Endothelial cell of umbilical vein (primary cell): ENCODE data around the gene TPM3. TPM values are rescaled to one million over a fixed set of nuclear protein-coding genes. Genes with fewer than 3 reads are reported as not detected.

Experiments
- Bru-seq: library from RNA; stranded (reverse); fragments of 400-500 nt; gene quantifications from one replicate; lab custom pipeline; 2021; lab: Mats Ljungman, UMichigan
- BruChase-seq, 2 experiments: library from RNA; stranded (reverse); fragments of 400-500 nt; gene quantifications; one replicate each; lab custom pipeline; 2021; lab: Mats Ljungman, UMichigan
- BruUV-seq: library from RNA; stranded (reverse); fragments of 400-500 nt; replicated peaks from 2 replicates; lab custom pipeline; 2021; lab: Mats Ljungman, UMichigan
- CTCF ChIA-PET: fragments of 300-600, 350-600 bp; sonication (Branson Sonifier 250); formaldehyde crosslinking; loops from one replicate; lab custom pipeline; 2021; ENCODE audit warnings: antibody characterized with exemption, inconsistent platforms; lab: Charles Lee
- POLR2A ChIA-PET: fragments of 300-600, 350-600 bp; sonication (Branson Sonifier 250); formaldehyde crosslinking; loops from one replicate; lab custom pipeline; 2021; ENCODE audit warnings: antibody characterized with exemption, inconsistent platforms; lab: Charles Lee
- DNase-seq: peaks from one replicate; pipeline ENCODE4 v3.0.0-alpha.2; 2011; ENCODE audit warnings: low read depth, low spot score
- FAIRE-seq: peaks from 2 replicates; lab custom pipeline; 2011; peaks lifted over from hg19 to GRCh38; lab: Jason Lieb, UNC
- H2AFZ ChIP-seq: 2 replicates; pipeline ENCODE4 v1.6.0; 2012; ENCODE audit warnings: low read depth, low read length, control low read depth, inconsistent platforms
- H3K27ac ChIP-seq: 2 replicates; pipeline ENCODE4 v1.5.1; 2011; ENCODE audit warnings: low read depth, mild to moderate bottlenecking, control low read depth, low read length, moderate library complexity; ENCODE audit not compliant: insufficient read depth
- H3K27me3 ChIP-seq, 2 experiments: 2 replicates each; pipeline versions ENCODE4 v1.6.0 to v1.6.1; 2011; ENCODE audit warnings: low read length in 2 of 2, mixed read lengths in 1 of 2; ENCODE audit not compliant: control insufficient read depth in 2 of 2, insufficient read depth in 2 of 2
- H3K36me3 ChIP-seq, 2 experiments: 2 replicates in 1 of 2; 3 replicates in 1 of 2; pipeline ENCODE4 v1.5.1; 2011; ENCODE audit warnings: low read length in 2 of 2, mild to moderate bottlenecking in 1 of 2, moderate library complexity in 1 of 2; ENCODE audit not compliant: control insufficient read depth in 2 of 2, insufficient read depth in 2 of 2; ENCODE audit errors: extremely low read depth in 1 of 2
- H3K4me1 ChIP-seq: 3 replicates; pipeline ENCODE4 v1.5.1; 2011; ENCODE audit warnings: mild to moderate bottlenecking, low read length; ENCODE audit not compliant: control insufficient read depth, insufficient read depth; ENCODE audit errors: extremely low read depth
- H3K4me2 ChIP-seq: 2 replicates; pipeline ENCODE4 v1.6.1; 2011; ENCODE audit warnings: low read length, control low read depth, mixed read lengths; ENCODE audit not compliant: insufficient read depth
- H3K4me3 ChIP-seq, 3 experiments: fragments of 200-600 bp in 1 of 3; sonication (generic), shearing (Covaris generic) in 1 of 3; replicated peaks in 1 of 3; 2 replicates each; pipeline ENCODE4 v1.5.1; 2011 to 2016; ENCODE audit warnings: control low read depth in 3 of 3, low read length in 3 of 3, mild to moderate bottlenecking in 2 of 3, inconsistent platforms in 1 of 3, low read depth in 1 of 3, moderate library complexity in 1 of 3; ENCODE audit not compliant: insufficient read depth in 1 of 3
- H3K79me2 ChIP-seq: 2 replicates; pipeline ENCODE4 v1.6.0; 2012; ENCODE audit warnings: low read length, inconsistent platforms; ENCODE audit not compliant: control insufficient read depth, insufficient read depth
- H3K9ac ChIP-seq: replicated peaks from 2 replicates; pipeline ENCODE3; 2011; ENCODE audit warnings: low read length, control low read depth; ENCODE audit not compliant: insufficient read depth; ENCODE audit errors: extremely low read depth
- H3K9me1 ChIP-seq: replicated peaks from 3 replicates; pipeline ENCODE4 v1.6.0; 2011; ENCODE audit warnings: mild to moderate bottlenecking, low read length; ENCODE audit not compliant: control insufficient read depth, insufficient read depth; ENCODE audit errors: extremely low read depth
- H3K9me3 ChIP-seq: replicated peaks from 2 replicates; pipeline ENCODE4 v1.5.1; 2012; ENCODE audit warnings: low read length, inconsistent platforms; ENCODE audit not compliant: control insufficient read depth, insufficient read depth
- H4K20me1 ChIP-seq: replicated peaks from 2 replicates; pipeline ENCODE3; 2011; ENCODE audit warnings: mild to moderate bottlenecking, low read length; ENCODE audit not compliant: control insufficient read depth, insufficient read depth; ENCODE audit errors: extremely low read depth
- JUN ChIP-seq: IDR thresholded peaks from 2 replicates; pipeline ENCODE4 v1.6.1; 2011; ENCODE audit warnings: borderline replicate concordance, low read depth; ENCODE audit not compliant: insufficient read length, insufficient read depth
- dilution Hi-C: fragments of 300-500 bp; cut with MboI; formaldehyde crosslinking; loops from one replicate; pipeline ENCODE4 v1.15.0; 2019; ENCODE audit warnings: low sequenced_read_pairs; ENCODE audit not compliant: extremely low pct_ligation_motif_present
- intact Hi-C: fragments of 100-400 bp; cut with micrococcal nuclease; formaldehyde crosslinking; loops from one replicate; pipeline ENCODE4 v1.10.0; 2022
- long read RNA-seq: library from polyadenylated mRNA; stranded (forward); transcript quantifications from one replicate; pipeline ENCODE4 v2.0.0, GENCODE V29; 2021
- polyA minus RNA-seq, 3 experiments: library from RNA; depleted of rRNA, polyadenylated mRNA; stranded (reverse); fragments of >200 nt; gene quantifications; 1 replicate in 1 of 3; 2 replicates in 2 of 3; pipeline ENCODE4 v1.2.3, GENCODE V29; 2011
- polyA plus RNA-seq, 4 experiments: library from polyadenylated mRNA; depleted of rRNA in 3 of 4; stranded (reverse) in 3 of 4; unstranded in 1 of 4; fragments of >200 nt; gene quantifications; 2 replicates each; pipeline versions ENCODE4 v1.2.1 to v1.2.3, GENCODE V29; 2011 to 2012; ENCODE audit warnings: missing spikeins in 1 of 4
- total RNA-seq: library from RNA; stranded (reverse); gene quantifications from 2 replicates; pipeline ENCODE4 v1.2.3, GENCODE V29; 2021
- TF ChIP-seq, protein P1 (sequence below), 2 donors: IDR thresholded peaks; 1 replicate in 1 of 2; 2 replicates in 1 of 2; pipeline ENCODE4 v1.5.1; 2011; ENCODE audit warnings: low read length in 2 of 2, mild to moderate bottlenecking in 2 of 2, moderate library complexity in 2 of 2, control low read depth in 1 of 2, inconsistent platforms in 1 of 2, low read depth in 1 of 2; ENCODE audit not compliant: insufficient read depth in 1 of 2; ENCODE audit errors: extremely low read depth in 1 of 2

TPM3 gene
- total RNA-seq (924 and 927 TPM in 2 replicates), polyA plus RNA-seq (318 and 395 TPM in 2 replicates), polyA minus RNA-seq (233 and 252 TPM in 2 replicates), Bru-seq, nascent RNA (percentile 98 among the genes with signal in this experiment), BruChase-seq, experiment 1, labeled RNA remaining after a 6-hour chase (percentile 98 among the genes with signal in this experiment), BruChase-seq, experiment 2, labeled RNA remaining after a 2-hour chase (percentile 97 among the genes with signal in this experiment)
- 562 and 745 TPM in 2 replicates for polyA plus RNA-seq (2011; cell fraction: cytosol; rRNA removed)
- polyA plus RNA-seq (2011; cell fraction: nucleus; rRNA removed): 337 and 551 TPM in 2 replicates
- polyA plus RNA-seq (2012): 684 and 993 TPM in 2 replicates
- polyA minus RNA-seq (2011; cell fraction: cytosol; rRNA and poly(A)+ RNA removed): 118 TPM
- polyA minus RNA-seq (2011; cell fraction: nucleus; rRNA and poly(A)+ RNA removed): 96.0 and 101 TPM in 2 replicates
- long read RNA-seq, transcript TPM3-212 (8 exons, 3,131 nt): major isoform, 2,895 of 3,392 reads
- long read RNA-seq, transcript TPM3-205 (9 exons, 1,771 nt): minor isoform, 27 of 3,392 reads
- long read RNA-seq, transcript TPM3-206 (8 exons, 2,108 nt): minor isoform, 37 of 3,392 reads
- long read RNA-seq, transcript TPM3-219 (7 exons, 1,248 nt): minor isoform, 6 of 3,392 reads
- long read RNA-seq, partial matches to known transcripts: 21 of 3,392 reads
- long read RNA-seq, other reads (novel, unspliced or antisense): 399 of 3,392 reads

GRCh38 chr1:154191990-154192461 lies at the start of gene TPM3:
Gene TPM3 (minus strand): TSS chr1:154192100. CDS start chr1:154192018, 82 bp downstream.
- H3K79me2 ChIP-seq: no peaks in the 10 kb centered on the region
- peaks cover 13 to 14% of the 10 kb centered on the region in 2 experiments for H3K27me3 ChIP-seq
- no peaks in the 10 kb centered on the region for H3K9me1 ChIP-seq
- H3K4me1 ChIP-seq: peaks cover 23% of the 10 kb centered on the region
- H3K4me3 ChIP-seq: no peak within 1 kb of the TSS
- ChIA-PET POLR2A (interaction anchor here (1.8 kb wide), 1 partner anchor 10 kb away, joined by 5 read pairs; no protein-coding TSS in a partner anchor), CTCF (interaction anchor here (1.3 kb wide), 1 partner anchor 143 kb away, joined by 6 read pairs; no protein-coding TSS in a partner anchor)
- H3K4me2 ChIP-seq: peak within 1 kb of the TSS; percentile 38
- no TSS peak for BruUV-seq
- FAIRE-seq (peak; percentile 53), DNase-seq (peak; percentile 81)
- no peaks in the 10 kb centered on the region for H3K36me3 ChIP-seq
- no peak within 1 kb of the TSS for H3K9ac ChIP-seq
- intact Hi-C loops (loop anchor here (10.0 kb wide), 1 partner anchor 283 kb away; no protein-coding TSS in a partner anchor), dilution Hi-C loops (no loop called here)
- TF ChIP-seq JUN: peak; percentile 23
- TF ChIP-seq, protein P1, sequence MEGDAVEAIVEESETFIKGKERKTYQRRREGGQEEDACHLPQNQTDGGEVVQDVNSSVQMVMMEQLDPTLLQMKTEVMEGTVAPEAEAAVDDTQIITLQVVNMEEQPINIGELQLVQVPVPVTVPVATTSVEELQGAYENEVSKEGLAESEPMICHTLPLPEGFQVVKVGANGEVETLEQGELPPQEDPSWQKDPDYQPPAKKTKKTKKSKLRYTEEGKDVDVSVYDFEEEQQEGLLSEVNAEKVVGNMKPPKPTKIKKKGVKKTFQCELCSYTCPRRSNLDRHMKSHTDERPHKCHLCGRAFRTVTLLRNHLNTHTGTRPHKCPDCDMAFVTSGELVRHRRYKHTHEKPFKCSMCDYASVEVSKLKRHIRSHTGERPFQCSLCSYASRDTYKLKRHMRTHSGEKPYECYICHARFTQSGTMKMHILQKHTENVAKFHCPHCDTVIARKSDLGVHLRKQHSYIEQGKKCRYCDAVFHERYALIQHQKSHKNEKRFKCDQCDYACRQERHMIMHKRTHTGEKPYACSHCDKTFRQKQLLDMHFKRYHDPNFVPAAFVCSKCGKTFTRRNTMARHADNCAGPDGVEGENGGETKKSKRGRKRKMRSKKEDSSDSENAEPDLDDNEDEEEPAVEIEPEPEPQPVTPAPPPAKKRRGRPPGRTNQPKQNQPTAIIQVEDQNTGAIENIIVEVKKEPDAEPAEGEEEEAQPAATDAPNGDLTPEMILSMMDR (IDR thresholded peaks at IDR 0.05; ENCODE audit: extremely low read depth in 1 of 2, insufficient read depth in 1 of 2, low read depth in 1 of 2, low read length in 2 of 2): no peak
- peak within 1 kb of the TSS; percentile 11 for H2AFZ ChIP-seq
- no peaks in the 10 kb centered on the region for H4K20me1 ChIP-seq
- H3K9me3 ChIP-seq: no peaks in the 10 kb centered on the region
- H3K27ac ChIP-seq: peak within 1 kb of the TSS; percentile 5
